Activated CD4-positive, alpha-beta memory T cell treated with anti-CD3 and anti-CD28 coated beads for 36 hours (primary cell): ENCODE data around the gene SDR42E1. TPM values are rescaled to one million over a fixed set of nuclear protein-coding genes. Genes with fewer than 3 reads are reported as not detected.

Experiments
- CTCF ChIA-PET: fragments of 350-600 bp; sonication (Branson Sonifier 250); formaldehyde crosslinking; loops from one replicate; lab custom pipeline; 2021; ENCODE audit warnings: antibody characterized with exemption, inconsistent platforms; lab: Charles Lee
- POLR2A ChIA-PET: fragments of 350-600 bp; sonication (Branson Sonifier 250); formaldehyde crosslinking; loops from one replicate; lab custom pipeline; 2021; ENCODE audit warnings: antibody characterized with exemption; lab: Charles Lee
- DNase-seq: peaks from one replicate; pipeline ENCODE4 v3.0.0-alpha.2; 2020
- H3K27ac Mint-ChIP-seq: one replicate; pipeline ENCODE4 v1.8.0; 2021; ENCODE audit warnings: mixed read lengths
- H3K27me3 Mint-ChIP-seq: one replicate; pipeline ENCODE4 v1.8.0; 2021; ENCODE audit warnings: mixed read lengths
- H3K36me3 Mint-ChIP-seq: one replicate; pipeline ENCODE4 v1.8.0; 2021; ENCODE audit warnings: mixed read lengths
- H3K4me1 Mint-ChIP-seq: one replicate; pipeline ENCODE4 v1.8.0; 2021; ENCODE audit warnings: low read depth, mixed read lengths
- H3K4me3 Mint-ChIP-seq: one replicate; pipeline ENCODE4 v1.8.0; 2021; ENCODE audit warnings: mild to moderate bottlenecking, mixed read lengths
- H3K9me3 Mint-ChIP-seq: one replicate; pipeline ENCODE4 v1.8.0; 2021; ENCODE audit warnings: mixed read lengths
- intact Hi-C: fragments of 100-400 bp; cut with micrococcal nuclease; formaldehyde crosslinking; loops from one replicate; pipeline ENCODE4 v1.15.1; 2023
- total RNA-seq, 2 experiments: library from RNA; stranded (reverse); gene quantifications; one replicate each; pipeline ENCODE4 v1.2.3, GENCODE V29; 2021

SDR42E1 gene
- 1 to 10 TPM; 4.1 to 4.9 TPM for total RNA-seq

- peaks cover 19% of the 10 kb centered on the region for H3K4me1 Mint-ChIP-seq
- peaks cover 30% of the 10 kb centered on the region for H3K36me3 Mint-ChIP-seq
- CTCF ChIA-PET: no interaction called here
- DNase-seq: peak; percentile 76
- intact Hi-C loops: loop anchor here (2.0 to 10.0 kb wide), 2 partner anchors 116 to 160 kb away; partner anchors contain the start of gene MPHOSPH6
- H3K9me3 Mint-ChIP-seq: peaks cover 30% of the 10 kb centered on the region
- H3K27me3 Mint-ChIP-seq: peaks cover 7% of the 10 kb centered on the region
- peak within 1 kb of the TSS; percentile 84 for H3K27ac Mint-ChIP-seq
- POLR2A ChIA-PET: no interaction called here
- H3K4me3 Mint-ChIP-seq: peak within 1 kb of the TSS; percentile 79
These were observed at the start of gene SDR42E1 for GRCh38 chr16:82011199-82011641. Gene SDR42E1, minus strand, starts transcription at chr16:82011470. Its CDS starts 10,612 bp downstream, at chr16:82000858.

GRCh38 chr16:82059983-82060421 is 48.7 kb upstream of the SDR42E1 start:
- CTCF ChIA-PET: interaction anchor here (1.0 to 2.6 kb wide), 3 partner anchors 15 to 170 kb away, joined by 4 to 11 read pairs (median 6); no protein-coding TSS in a partner anchor
- H3K4me1 Mint-ChIP-seq: no peaks in the 10 kb centered on the region
- no peaks in the 10 kb centered on the region for H3K9me3 Mint-ChIP-seq
- no peaks in the 10 kb centered on the region for H3K36me3 Mint-ChIP-seq
- POLR2A ChIA-PET: no interaction called here
- H3K27me3 Mint-ChIP-seq: peaks cover 15% of the 10 kb centered on the region
- no peak overlapping the region for H3K27ac Mint-ChIP-seq
- H3K4me3 Mint-ChIP-seq: no peak overlapping the region
- intact Hi-C loops: no loop called here
- DNase-seq: no peak

- Mint-ChIP-seq H3K4me3 (no peak overlapping the region), H3K9me3 (no peaks in the 10 kb centered on the region), H3K27ac (no peak overlapping the region), H3K36me3 (no peaks in the 10 kb centered on the region), H3K27me3 (peaks cover 15% of the 10 kb centered on the region), H3K4me1 (no peaks in the 10 kb centered on the region)
- intact Hi-C loops: no loop called here
- POLR2A ChIA-PET: no interaction called here
- DNase-seq: no peak
- CTCF ChIA-PET: interaction anchor here (1.0 to 2.6 kb wide), 2 partner anchors 112 to 170 kb away, joined by 4 to 11 read pairs; no protein-coding TSS in a partner anchor
These were observed 48.1 kb upstream of the SDR42E1 start for GRCh38 chr16:82059161-82059982.

GRCh38 chr16:82056550-82056896 is 45.3 kb upstream of the SDR42E1 start:
- DNase-seq: no peak
- intact Hi-C loops: no loop called here
- Mint-ChIP-seq H3K9me3 (no peaks in the 10 kb centered on the region), H3K4me3 (no peak overlapping the region), H3K4me1 (no peaks in the 10 kb centered on the region), H3K27me3 (peaks cover 10% of the 10 kb centered on the region), H3K27ac (no peak overlapping the region), H3K36me3 (no peaks in the 10 kb centered on the region)
- POLR2A ChIA-PET: no interaction called here
- CTCF ChIA-PET: no interaction called here

- no peaks in the 10 kb centered on the region for H3K9me3 Mint-ChIP-seq
- H3K27me3 Mint-ChIP-seq: peaks cover 10% of the 10 kb centered on the region
- H3K4me3 Mint-ChIP-seq: no peak overlapping the region
- intact Hi-C loops: no loop called here
- CTCF ChIA-PET: interaction anchor here (0.6 to 1.2 kb wide), 2 partner anchors 174 to 208 kb away, joined by 3 to 4 read pairs; no protein-coding TSS in a partner anchor
- H3K4me1 Mint-ChIP-seq: no peaks in the 10 kb centered on the region
- DNase-seq: no peak
- POLR2A ChIA-PET: no interaction called here
- no peaks in the 10 kb centered on the region for H3K36me3 Mint-ChIP-seq
- H3K27ac Mint-ChIP-seq: no peak overlapping the region
These were observed 44.7 kb upstream of the SDR42E1 start for GRCh38 chr16:82055728-82056549.

- Mint-ChIP-seq H3K4me3 (no peak overlapping the region), H3K27me3 (peaks cover 3% of the 10 kb centered on the region), H3K36me3 (no peaks in the 10 kb centered on the region), H3K4me1 (no peaks in the 10 kb centered on the region), H3K9me3 (no peaks in the 10 kb centered on the region), H3K27ac (no peak overlapping the region)
- no peak for DNase-seq
- ChIA-PET POLR2A (no interaction called here), CTCF (interaction anchor here (1.2 kb wide), 1 partner anchor 175 kb away, joined by 4 read pairs; no protein-coding TSS in a partner anchor)
- intact Hi-C loops: no loop called here
These were observed 43.8 kb upstream of the SDR42E1 start for GRCh38 chr16:82055117-82055516.

GRCh38 chr16:82051656-82052055 is 40.4 kb upstream of the SDR42E1 start:
- Mint-ChIP-seq H3K9me3 (no peaks in the 10 kb centered on the region), H3K27me3 (peaks cover 10% of the 10 kb centered on the region), H3K4me3 (no peak overlapping the region), H3K27ac (no peak overlapping the region), H3K36me3 (no peaks in the 10 kb centered on the region), H3K4me1 (no peaks in the 10 kb centered on the region)
- CTCF ChIA-PET: no interaction called here
- no peak for DNase-seq
- POLR2A ChIA-PET: no interaction called here
- intact Hi-C loops: no loop called here

GRCh38 chr16:82050909-82051357 is 39.7 kb upstream of the SDR42E1 start:
- H3K27me3 Mint-ChIP-seq: peaks cover 11% of the 10 kb centered on the region
- DNase-seq: no peak
- intact Hi-C loops: no loop called here
- no peak overlapping the region for H3K4me3 Mint-ChIP-seq
- H3K9me3 Mint-ChIP-seq: no peaks in the 10 kb centered on the region
- ChIA-PET POLR2A (no interaction called here), CTCF (interaction anchor here (0.7 to 1.2 kb wide), 2 partner anchors 176 to 179 kb away, joined by 3 read pairs; no protein-coding TSS in a partner anchor)
- no peaks in the 10 kb centered on the region for H3K36me3 Mint-ChIP-seq
- H3K27ac Mint-ChIP-seq: no peak overlapping the region
- no peaks in the 10 kb centered on the region for H3K4me1 Mint-ChIP-seq

- Mint-ChIP-seq H3K4me3 (no peak overlapping the region), H3K27ac (no peak overlapping the region), H3K36me3 (no peaks in the 10 kb centered on the region), H3K4me1 (no peaks in the 10 kb centered on the region), H3K9me3 (no peaks in the 10 kb centered on the region), H3K27me3 (peaks cover 14% of the 10 kb centered on the region)
- CTCF ChIA-PET: interaction anchor here (0.7 to 1.2 kb wide), 2 partner anchors 176 to 180 kb away, joined by 3 read pairs; no protein-coding TSS in a partner anchor
- intact Hi-C loops: no loop called here
- DNase-seq: no peak
- POLR2A ChIA-PET: no interaction called here
These were observed 39.2 kb upstream of the SDR42E1 start for GRCh38 chr16:82050506-82050905.

- peaks cover 14% of the 10 kb centered on the region for H3K27me3 Mint-ChIP-seq
- no peak for DNase-seq
- intact Hi-C loops: no loop called here
- no peaks in the 10 kb centered on the region for H3K4me1 Mint-ChIP-seq
- H3K27ac Mint-ChIP-seq: no peak overlapping the region
- H3K9me3 Mint-ChIP-seq: no peaks in the 10 kb centered on the region
- H3K36me3 Mint-ChIP-seq: no peaks in the 10 kb centered on the region
- ChIA-PET POLR2A (no interaction called here), CTCF (no interaction called here)
- no peak overlapping the region for H3K4me3 Mint-ChIP-seq
These were observed 38.2 kb upstream of the SDR42E1 start for GRCh38 chr16:82049484-82049883.

GRCh38 chr16:82047787-82048186 is 36.5 kb upstream of the SDR42E1 start:
- H3K27me3 Mint-ChIP-seq: peaks cover 14% of the 10 kb centered on the region
- ChIA-PET POLR2A (no interaction called here), CTCF (no interaction called here)
- no peak for DNase-seq
- no peak overlapping the region for H3K4me3 Mint-ChIP-seq
- no peak overlapping the region for H3K27ac Mint-ChIP-seq
- H3K9me3 Mint-ChIP-seq: no peaks in the 10 kb centered on the region
- no peaks in the 10 kb centered on the region for H3K36me3 Mint-ChIP-seq
- intact Hi-C loops: no loop called here
- H3K4me1 Mint-ChIP-seq: no peaks in the 10 kb centered on the region

- intact Hi-C loops: no loop called here
- H3K27me3 Mint-ChIP-seq: peaks cover 14% of the 10 kb centered on the region
- H3K9me3 Mint-ChIP-seq: no peaks in the 10 kb centered on the region
- ChIA-PET CTCF (interaction anchor here (1.5 kb wide), 1 partner anchor 183 kb away, joined by 4 read pairs; no protein-coding TSS in a partner anchor), POLR2A (no interaction called here)
- no peak for DNase-seq
- no peaks in the 10 kb centered on the region for H3K36me3 Mint-ChIP-seq
- no peaks in the 10 kb centered on the region for H3K4me1 Mint-ChIP-seq
- no peak overlapping the region for H3K4me3 Mint-ChIP-seq
- no peak overlapping the region for H3K27ac Mint-ChIP-seq
These were observed 36.1 kb upstream of the SDR42E1 start for GRCh38 chr16:82047374-82047773.
